Lower lobe of right lung (tissue), 2 donors: Measurements from ENCODE around the gene TMPRSS5. TPM values are rescaled to one million over a fixed set of nuclear protein-coding genes. Genes with fewer than 3 reads are reported as not detected.
"Not testable (repeated sequence)": the region's sequence is repeated elsewhere in the genome, so short reads cannot be mapped to it uniquely, and the experiment has no call there.

Source experiments
- ATAC-seq, 2 donors: fragments of 200-7000 bp; cut with Tn5 transposase; one replicate each; pipeline ENCODE4 v1.9.1; 2020 to 2022; ENCODE audit warnings: mild to moderate bottlenecking in 2 of 2, moderate library complexity in 2 of 2
- DNase-seq: peaks from one replicate; pipeline ENCODE4 v3.0.0-alpha.2; 2020
- H3K27ac ChIP-seq: fragments of 200-600 bp; one replicate; pipeline ENCODE4 v1.8.0; 2022
- H3K27me3 ChIP-seq: fragments of 200-600 bp; one replicate; pipeline ENCODE4 v1.8.0; 2022; ENCODE audit warnings: low read depth
- H3K36me3 ChIP-seq: fragments of 200-600 bp; one replicate; pipeline ENCODE4 v1.8.0; 2022; ENCODE audit warnings: mild to moderate bottlenecking
- H3K4me1 ChIP-seq: fragments of 200-600 bp; one replicate; pipeline ENCODE4 v1.8.0; 2022
- H3K4me3 ChIP-seq: fragments of 200-600 bp; one replicate; pipeline ENCODE4 v1.8.0; 2022; ENCODE audit warnings: mild to moderate bottlenecking
- H3K9me3 ChIP-seq: fragments of 200-600 bp; one replicate; pipeline ENCODE4 v1.8.0; 2022
- intact Hi-C: fragments of 100-400 bp; cut with DNase I; formaldehyde crosslinking; loops from one replicate; pipeline ENCODE4 v1.11.0; 2022
- total RNA-seq: library from RNA; stranded (reverse); fragmentation: NEBNext Ultra II Directional; extraction: Animal tissue kit (Norgen Biotek cat#: 25700); gene quantifications from one replicate; pipeline ENCODE4 v1.2.1, GENCODE V29; 2021
- TF ChIP-seq, protein P1 (sequence below): fragments of 200-600 bp; IDR thresholded peaks from one replicate; pipeline ENCODE4 v1.8.0; 2022; ENCODE audit warnings: antibody characterized with exemption, mild to moderate bottlenecking
- donor health status: DM: no; HTN: yes; CAD: no; lungs with severe emphysema.

TMPRSS5 gene
- total RNA-seq, 1 donor from 2014 or later = 1.1 TPM

DNA sequence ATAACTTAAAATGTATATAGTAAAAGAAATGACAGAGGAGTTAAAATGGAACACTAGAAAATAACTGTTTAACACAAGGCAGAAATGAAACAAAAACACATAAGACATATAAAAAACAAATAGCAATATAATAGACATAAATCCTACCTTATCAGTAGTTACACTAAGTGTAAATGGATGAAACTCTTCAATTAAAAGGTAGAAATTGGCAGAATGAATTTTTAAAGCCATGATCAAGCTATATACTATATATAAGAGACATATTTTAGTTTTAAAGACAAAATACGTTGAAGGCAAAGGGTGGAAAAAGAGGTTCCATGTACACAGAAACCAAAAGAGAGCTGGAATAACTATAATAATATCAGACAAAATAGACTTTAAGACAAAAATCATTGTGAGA is 4.9 kb upstream of the TMPRSS5 start:
- TF ChIP-seq, protein P1, sequence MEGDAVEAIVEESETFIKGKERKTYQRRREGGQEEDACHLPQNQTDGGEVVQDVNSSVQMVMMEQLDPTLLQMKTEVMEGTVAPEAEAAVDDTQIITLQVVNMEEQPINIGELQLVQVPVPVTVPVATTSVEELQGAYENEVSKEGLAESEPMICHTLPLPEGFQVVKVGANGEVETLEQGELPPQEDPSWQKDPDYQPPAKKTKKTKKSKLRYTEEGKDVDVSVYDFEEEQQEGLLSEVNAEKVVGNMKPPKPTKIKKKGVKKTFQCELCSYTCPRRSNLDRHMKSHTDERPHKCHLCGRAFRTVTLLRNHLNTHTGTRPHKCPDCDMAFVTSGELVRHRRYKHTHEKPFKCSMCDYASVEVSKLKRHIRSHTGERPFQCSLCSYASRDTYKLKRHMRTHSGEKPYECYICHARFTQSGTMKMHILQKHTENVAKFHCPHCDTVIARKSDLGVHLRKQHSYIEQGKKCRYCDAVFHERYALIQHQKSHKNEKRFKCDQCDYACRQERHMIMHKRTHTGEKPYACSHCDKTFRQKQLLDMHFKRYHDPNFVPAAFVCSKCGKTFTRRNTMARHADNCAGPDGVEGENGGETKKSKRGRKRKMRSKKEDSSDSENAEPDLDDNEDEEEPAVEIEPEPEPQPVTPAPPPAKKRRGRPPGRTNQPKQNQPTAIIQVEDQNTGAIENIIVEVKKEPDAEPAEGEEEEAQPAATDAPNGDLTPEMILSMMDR = no peak
- Histone ChIP-seq H3K36me3 (no peaks in the 10 kb centered on the region), H3K27me3 (no peaks in the 10 kb centered on the region), H3K4me3 (no peak overlapping the region), H3K4me1 (no peaks in the 10 kb centered on the region), H3K27ac (no peak overlapping the region), H3K9me3 (peaks cover 20% of the 10 kb centered on the region)
- ATAC-seq (no peak), DNase-seq (no peak)
- intact Hi-C loops = no loop called here

DNA sequence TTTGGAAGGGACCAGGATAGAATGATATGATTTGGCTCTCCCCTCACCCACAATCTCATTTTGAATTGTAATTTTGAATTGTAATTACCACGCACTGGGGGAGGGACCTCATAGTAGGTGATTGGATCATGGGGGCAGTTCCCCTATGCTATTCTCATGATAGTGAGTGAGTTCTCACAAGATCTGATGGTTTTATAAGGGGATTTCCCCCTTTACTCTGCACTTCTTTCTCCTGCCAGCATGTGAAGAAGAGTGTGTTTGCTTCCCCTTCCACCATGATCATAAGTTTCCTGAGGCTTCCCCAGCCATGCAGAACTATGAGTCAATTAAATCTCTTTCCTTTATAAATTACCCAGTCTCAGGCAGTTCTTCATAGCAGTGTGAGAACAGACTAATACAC is 2.6 kb downstream of the TMPRSS5 start:
- intact Hi-C loops = not testable (repeated sequence)

DNA sequence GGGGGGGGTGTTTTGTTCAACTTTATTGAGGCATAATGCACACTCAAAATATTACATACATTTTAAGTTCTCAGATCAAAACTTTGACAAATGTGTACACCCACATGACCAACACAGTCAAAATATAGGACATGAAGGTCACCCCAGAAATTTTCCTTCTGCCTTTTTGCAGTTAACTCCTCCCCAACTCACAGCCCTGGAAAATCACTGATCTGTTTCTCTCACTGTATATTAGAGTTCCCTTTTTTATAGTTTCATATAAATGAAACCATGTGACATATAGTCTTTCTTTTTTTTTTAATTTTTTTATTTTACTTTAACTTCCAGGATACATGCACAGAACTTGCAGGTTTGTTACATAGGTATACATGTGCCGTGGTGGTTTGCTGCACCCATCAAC is 4.6 kb downstream of the TMPRSS5 start:
- Histone ChIP-seq H3K4me1 (no peaks in the 10 kb centered on the region), H3K27ac (no peak overlapping the region), H3K36me3 (no peaks in the 10 kb centered on the region), H3K9me3 (no peaks in the 10 kb centered on the region), H3K4me3 (no peak overlapping the region), H3K27me3 (no peaks in the 10 kb centered on the region)
- DNase-seq (no peak), ATAC-seq (no peak)
- TF ChIP-seq, protein P1 = no peak
- intact Hi-C loops = no loop called here

More for the DNA sequence above, 2.6 kb downstream of the TMPRSS5 start:
- not testable (repeated sequence) for DNase-seq, H3K4me1 ChIP-seq, ATAC-seq, H3K4me3 ChIP-seq, H3K36me3 ChIP-seq, H3K27me3 ChIP-seq, H3K27ac ChIP-seq
- H3K9me3 ChIP-seq = peaks cover 11% of the 10 kb centered on the region

DNA sequence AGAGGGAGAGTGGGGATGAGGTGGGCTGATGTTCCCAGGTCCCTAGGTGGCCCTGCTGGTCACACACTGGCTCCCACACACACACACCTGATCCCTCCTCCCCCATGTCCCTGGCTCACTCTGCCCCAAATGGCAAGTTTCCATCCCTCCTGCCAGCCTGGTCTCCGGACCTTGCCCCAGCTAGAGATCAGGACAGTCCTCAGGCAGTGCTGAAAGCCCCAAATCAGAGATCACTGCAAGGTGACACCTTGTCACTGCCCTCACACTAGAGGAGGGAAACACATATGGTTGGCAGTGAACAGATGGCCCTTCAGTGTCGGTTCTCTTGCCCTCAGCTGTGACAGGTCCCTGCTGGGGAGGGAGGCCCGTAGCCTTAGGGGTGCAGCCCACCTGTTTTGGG is 7.6 kb downstream of the TMPRSS5 start:
- DNase-seq (no peak), ATAC-seq (no peak)
- TF ChIP-seq, protein P1 = no peak
- no peaks in the 10 kb centered on the region for H3K36me3 ChIP-seq
- H3K27me3 ChIP-seq = no peaks in the 10 kb centered on the region
- H3K4me3 ChIP-seq = no peak overlapping the region
- no peaks in the 10 kb centered on the region for H3K4me1 ChIP-seq
- intact Hi-C loops = no loop called here
- H3K9me3 ChIP-seq = no peaks in the 10 kb centered on the region
- H3K27ac ChIP-seq = no peak overlapping the region

DNA sequence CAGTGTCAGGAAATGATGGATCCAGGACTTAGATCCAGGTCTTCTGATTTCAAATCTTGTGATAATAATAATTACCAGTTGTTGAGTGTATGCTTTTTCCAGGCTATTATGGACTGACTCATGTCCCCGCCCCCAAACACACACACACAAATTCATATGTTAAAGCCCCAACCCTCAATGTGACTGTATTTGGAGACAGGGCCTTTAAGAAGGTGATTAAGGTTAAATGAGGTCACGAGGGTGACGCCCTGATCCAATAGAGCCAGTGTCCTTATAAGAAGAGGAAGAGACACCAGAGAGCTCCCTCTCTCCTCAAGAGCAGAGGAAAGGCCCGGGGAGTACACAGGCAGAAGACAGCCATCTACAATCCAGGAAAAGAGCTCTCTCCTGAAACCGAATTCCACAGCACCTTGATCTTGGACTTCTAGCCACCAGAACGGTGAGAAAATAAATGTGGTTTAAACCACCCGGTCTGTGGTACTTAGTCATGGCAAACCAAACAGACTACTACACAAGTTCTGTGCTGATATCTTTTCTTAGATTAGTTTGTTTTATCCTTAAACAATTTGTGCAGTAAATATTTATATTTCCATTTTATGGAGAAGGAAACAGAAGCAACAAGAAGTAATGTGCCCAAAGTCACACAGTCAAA is 8.2 kb downstream of the TMPRSS5 start:
- Histone ChIP-seq H3K27ac (no peak overlapping the region), H3K4me1 (no peaks in the 10 kb centered on the region), H3K27me3 (no peaks in the 10 kb centered on the region), H3K36me3 (no peaks in the 10 kb centered on the region), H3K4me3 (no peak overlapping the region), H3K9me3 (no peaks in the 10 kb centered on the region)
- DNase-seq = no peak
- ATAC-seq = no peak
- intact Hi-C loops = no loop called here
- TF ChIP-seq, protein P1 = no peak

DNA sequence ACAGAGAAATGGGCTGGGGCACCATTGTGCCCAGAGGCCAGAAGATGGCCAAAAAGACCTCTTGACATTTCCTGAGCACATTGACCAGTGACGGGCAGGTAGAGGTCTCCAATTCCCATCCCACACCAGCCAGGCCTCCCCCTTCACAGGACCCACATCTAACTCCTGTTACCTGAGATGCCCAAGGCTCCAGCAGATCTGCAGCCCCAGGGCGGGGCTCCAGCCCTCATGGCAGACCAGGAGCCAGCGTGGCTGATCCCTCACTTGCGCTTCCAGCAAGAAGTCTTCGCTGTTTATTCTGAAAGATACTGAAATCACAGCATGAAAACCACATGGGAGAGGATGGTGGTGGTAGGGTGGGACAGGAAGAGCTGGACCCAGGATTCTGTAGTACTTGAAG is 9.0 kb downstream of the TMPRSS5 start:
- no peak for DNase-seq
- H3K27ac ChIP-seq = no peak overlapping the region
- H3K27me3 ChIP-seq = no peaks in the 10 kb centered on the region
- no peaks in the 10 kb centered on the region for H3K9me3 ChIP-seq
- H3K4me3 ChIP-seq = no peak overlapping the region
- H3K36me3 ChIP-seq = no peaks in the 10 kb centered on the region
- intact Hi-C loops = no loop called here
- no peaks in the 10 kb centered on the region for H3K4me1 ChIP-seq
- TF ChIP-seq, protein P1 = no peak
- no peak for ATAC-seq
